ENCODE data around the gene ST7. TPM values are rescaled to one million over a fixed set of nuclear protein-coding genes. Genes with fewer than 3 reads are reported as not detected.
"Not testable (repeated sequence)": the region's sequence is repeated elsewhere in the genome, so short reads cannot be mapped to it uniquely, and the experiment has no call there.

The ST7 gene
- total and polyA plus RNA-seq, 2 experiments from 2014 or later, result 9.9 to 18.3 TPM

DNA sequence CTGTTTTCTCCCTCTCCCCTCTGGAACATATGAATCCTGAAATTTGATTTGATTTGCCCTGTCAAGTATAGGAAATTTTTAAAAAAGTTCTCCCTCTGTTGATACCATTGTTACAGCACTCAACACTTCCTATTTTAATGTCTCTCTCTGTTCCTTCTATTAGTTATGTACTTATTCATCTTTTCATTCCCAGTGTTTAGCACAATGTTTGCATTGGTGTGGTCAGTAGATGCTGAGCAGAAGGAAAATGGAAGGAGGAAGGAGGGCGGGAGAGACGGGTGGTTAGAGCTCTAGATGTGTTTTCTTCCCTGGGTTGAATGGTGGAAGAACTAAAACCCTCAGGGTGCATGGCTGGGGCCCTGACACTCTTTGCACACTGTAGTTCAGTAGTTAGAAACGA lies 290.1 kb downstream of the ST7 start:
- Histone ChIP-seq H3K4me2 (no peak overlapping the region), H3K4me1 (ENCODE audit: insufficient read depth) (no peaks in the 10 kb centered on the region), H3K79me2 (replicated peaks; ENCODE audit: insufficient read depth) (no peaks in the 10 kb centered on the region), H3K4me3 (no peak overlapping the region), H3K9me2 (ENCODE audit: insufficient read depth) (peaks cover 12% of the 10 kb centered on the region), H3K27ac (ENCODE audit: low read depth) (no peak overlapping the region), H4K20me1 (replicated peaks; ENCODE audit: insufficient read depth) (no peaks in the 10 kb centered on the region), H3K36me3 (ENCODE audit: insufficient read depth) (no peaks in the 10 kb centered on the region; the same call in 1 of the 2 replicates), H3F3A (replicated peaks; ENCODE audit: low read depth) (no peaks in the 10 kb centered on the region), H2AFZ (no peak overlapping the region), H3K27me3 (ENCODE audit: insufficient read depth) (no peaks in the 10 kb centered on the region)
- ATAC-seq, result no peak
- Mint-ChIP-seq H3K4me1 (no peaks in the 10 kb centered on the region), H3K9me3 (peaks cover 12% of the 10 kb centered on the region), H3K27me3 (ENCODE audit: insufficient read depth, low read depth, poor library complexity) (no peaks in the 10 kb centered on the region), H3K36me3 (ENCODE audit: low read depth) (peaks cover 7% of the 10 kb centered on the region; the same call in 2 of the 3 replicates), H3K27ac (no peak overlapping the region), H3K4me3 (no peak overlapping the region)
- no peak for DNase-seq (ENCODE audit: low spot score)
- TF ChIP-seq JUNB (IDR thresholded peaks at IDR 0.05; ENCODE audit: unreplicated experiment) (no peak), NANOG (IDR thresholded peaks at IDR 0.05; ENCODE audit: borderline replicate concordance) (no peak), ZNF331 (CRISPR knock-in tag; IDR thresholded peaks at IDR 0.05; ENCODE audit: low read depth) (no peak)

DNA sequence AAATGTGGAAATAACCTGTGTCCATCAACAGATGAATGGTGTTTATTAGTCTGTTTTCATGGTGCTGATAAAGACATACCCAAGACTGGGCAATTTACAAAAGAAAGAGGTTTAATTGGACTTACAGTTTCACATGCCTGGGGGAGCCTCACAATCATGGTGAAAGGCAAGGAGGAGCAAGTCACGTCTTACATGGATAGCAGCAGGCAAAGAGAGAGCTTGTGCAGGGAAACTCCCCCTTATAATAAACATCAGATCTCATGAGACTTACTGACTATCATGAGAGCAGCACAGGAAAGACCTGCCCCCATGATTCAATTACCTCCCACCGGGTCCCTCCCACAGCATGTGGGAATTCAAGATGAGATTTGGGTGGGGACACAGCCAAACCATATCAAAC lies 292.4 kb downstream of the ST7 start:
- H3K4me2 ChIP-seq; H3K27me3 ChIP-seq (ENCODE audit: insufficient read depth); H3K27ac ChIP-seq (ENCODE audit: low read depth); DNase-seq (ENCODE audit: low spot score); H3K4me1 Mint-ChIP-seq; H3K36me3 Mint-ChIP-seq (ENCODE audit: low read depth); H3F3A ChIP-seq (replicated peaks; ENCODE audit: low read depth); H2AFZ ChIP-seq; H3K79me2 ChIP-seq (replicated peaks; ENCODE audit: insufficient read depth); H4K20me1 ChIP-seq (replicated peaks; ENCODE audit: insufficient read depth); H3K4me1 ChIP-seq (ENCODE audit: insufficient read depth); H3K4me3 ChIP-seq; H3K36me3 ChIP-seq (ENCODE audit: insufficient read depth); H3K4me3 Mint-ChIP-seq; H3K27me3 Mint-ChIP-seq (ENCODE audit: insufficient read depth, low read depth, poor library complexity); H3K27ac Mint-ChIP-seq; ATAC-seq: not testable (repeated sequence)
- H3K9me2 ChIP-seq (ENCODE audit: insufficient read depth), result peaks cover 11% of the 10 kb centered on the region
- peaks cover 12% of the 10 kb centered on the region for H3K9me3 Mint-ChIP-seq

DNA sequence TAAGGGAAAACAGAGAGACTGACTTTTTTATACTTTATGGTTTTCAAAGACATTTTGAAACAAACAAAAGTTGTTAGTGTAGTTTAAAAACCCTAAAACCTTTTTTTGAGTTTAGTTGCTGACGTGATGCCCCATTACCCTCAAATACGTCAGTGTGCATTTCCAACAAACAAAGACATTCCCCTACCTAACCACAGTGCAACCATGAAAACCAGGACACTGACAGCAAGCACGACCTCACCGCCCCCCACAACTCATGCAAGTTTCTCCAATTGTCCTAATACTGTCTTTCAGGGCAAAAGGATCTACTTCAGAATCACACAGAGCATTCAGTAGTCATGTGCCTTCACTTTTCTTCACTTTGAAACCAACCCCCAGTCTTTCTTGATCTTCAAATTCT lies 294.5 kb downstream of the ST7 start:
- no peaks in the 10 kb centered on the region for H4K20me1 ChIP-seq (replicated peaks; ENCODE audit: insufficient read depth)
- no peak for TF ChIP-seq EZH2 (IDR thresholded peaks at IDR 0.05; ENCODE audit: low read depth, unreplicated experiment)
- no peak for TF ChIP-seq CREB1 (CRISPR knock-in tag; IDR thresholded peaks at IDR 0.05; ENCODE audit: low read depth)
- no peak for TF ChIP-seq JUNB (IDR thresholded peaks at IDR 0.05; ENCODE audit: unreplicated experiment)
- TF ChIP-seq, protein P1, sequence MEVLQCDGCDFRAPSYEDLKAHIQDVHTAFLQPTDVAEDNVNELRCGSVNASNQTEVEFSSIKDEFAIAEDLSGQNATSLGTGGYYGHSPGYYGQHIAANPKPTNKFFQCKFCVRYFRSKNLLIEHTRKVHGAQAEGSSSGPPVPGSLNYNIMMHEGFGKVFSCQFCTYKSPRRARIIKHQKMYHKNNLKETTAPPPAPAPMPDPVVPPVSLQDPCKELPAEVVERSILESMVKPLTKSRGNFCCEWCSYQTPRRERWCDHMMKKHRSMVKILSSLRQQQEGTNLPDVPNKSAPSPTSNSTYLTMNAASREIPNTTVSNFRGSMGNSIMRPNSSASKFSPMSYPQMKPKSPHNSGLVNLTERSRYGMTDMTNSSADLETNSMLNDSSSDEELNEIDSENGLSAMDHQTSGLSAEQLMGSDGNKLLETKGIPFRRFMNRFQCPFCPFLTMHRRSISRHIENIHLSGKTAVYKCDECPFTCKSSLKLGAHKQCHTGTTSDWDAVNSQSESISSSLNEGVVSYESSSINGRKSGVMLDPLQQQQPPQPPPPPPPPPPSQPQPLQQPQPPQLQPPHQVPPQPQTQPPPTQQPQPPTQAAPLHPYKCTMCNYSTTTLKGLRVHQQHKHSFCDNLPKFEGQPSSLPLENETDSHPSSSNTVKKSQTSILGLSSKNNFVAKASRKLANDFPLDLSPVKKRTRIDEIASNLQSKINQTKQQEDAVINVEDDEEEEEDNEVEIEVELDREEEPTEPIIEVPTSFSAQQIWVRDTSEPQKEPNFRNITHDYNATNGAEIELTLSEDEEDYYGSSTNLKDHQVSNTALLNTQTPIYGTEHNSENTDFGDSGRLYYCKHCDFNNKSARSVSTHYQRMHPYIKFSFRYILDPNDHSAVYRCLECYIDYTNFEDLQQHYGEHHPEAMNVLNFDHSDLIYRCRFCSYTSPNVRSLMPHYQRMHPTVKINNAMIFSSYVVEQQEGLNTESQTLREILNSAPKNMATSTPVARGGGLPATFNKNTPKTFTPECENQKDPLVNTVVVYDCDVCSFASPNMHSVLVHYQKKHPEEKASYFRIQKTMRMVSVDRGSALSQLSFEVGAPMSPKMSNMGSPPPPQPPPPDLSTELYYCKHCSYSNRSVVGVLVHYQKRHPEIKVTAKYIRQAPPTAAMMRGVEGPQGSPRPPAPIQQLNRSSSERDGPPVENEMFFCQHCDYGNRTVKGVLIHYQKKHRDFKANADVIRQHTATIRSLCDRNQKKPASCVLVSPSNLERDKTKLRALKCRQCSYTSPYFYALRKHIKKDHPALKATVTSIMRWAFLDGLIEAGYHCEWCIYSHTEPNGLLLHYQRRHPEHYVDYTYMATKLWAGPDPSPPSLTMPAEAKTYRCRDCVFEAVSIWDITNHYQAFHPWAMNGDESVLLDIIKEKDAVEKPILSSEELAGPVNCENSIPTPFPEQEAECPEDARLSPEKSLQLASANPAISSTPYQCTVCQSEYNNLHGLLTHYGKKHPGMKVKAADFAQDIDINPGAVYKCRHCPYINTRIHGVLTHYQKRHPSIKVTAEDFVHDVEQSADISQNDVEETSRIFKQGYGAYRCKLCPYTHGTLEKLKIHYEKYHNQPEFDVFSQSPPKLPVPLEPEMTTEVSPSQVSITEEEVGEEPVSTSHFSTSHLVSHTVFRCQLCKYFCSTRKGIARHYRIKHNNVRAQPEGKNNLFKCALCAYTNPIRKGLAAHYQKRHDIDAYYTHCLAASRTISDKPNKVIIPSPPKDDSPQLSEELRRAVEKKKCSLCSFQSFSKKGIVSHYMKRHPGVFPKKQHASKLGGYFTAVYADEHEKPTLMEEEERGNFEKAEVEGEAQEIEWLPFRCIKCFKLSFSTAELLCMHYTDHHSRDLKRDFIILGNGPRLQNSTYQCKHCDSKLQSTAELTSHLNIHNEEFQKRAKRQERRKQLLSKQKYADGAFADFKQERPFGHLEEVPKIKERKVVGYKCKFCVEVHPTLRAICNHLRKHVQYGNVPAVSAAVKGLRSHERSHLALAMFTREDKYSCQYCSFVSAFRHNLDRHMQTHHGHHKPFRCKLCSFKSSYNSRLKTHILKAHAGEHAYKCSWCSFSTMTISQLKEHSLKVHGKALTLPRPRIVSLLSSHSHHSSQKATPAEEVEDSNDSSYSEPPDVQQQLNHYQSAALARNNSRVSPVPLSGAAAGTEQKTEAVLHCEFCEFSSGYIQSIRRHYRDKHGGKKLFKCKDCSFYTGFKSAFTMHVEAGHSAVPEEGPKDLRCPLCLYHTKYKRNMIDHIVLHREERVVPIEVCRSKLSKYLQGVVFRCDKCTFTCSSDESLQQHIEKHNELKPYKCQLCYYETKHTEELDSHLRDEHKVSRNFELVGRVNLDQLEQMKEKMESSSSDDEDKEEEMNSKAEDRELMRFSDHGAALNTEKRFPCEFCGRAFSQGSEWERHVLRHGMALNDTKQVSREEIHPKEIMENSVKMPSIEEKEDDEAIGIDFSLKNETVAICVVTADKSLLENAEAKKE (CRISPR knock-in tag; IDR thresholded peaks at IDR 0.05), result no peak
- TF ChIP-seq NANOG (IDR thresholded peaks at IDR 0.05; ENCODE audit: borderline replicate concordance), result no peak
- TF ChIP-seq, protein P2, sequence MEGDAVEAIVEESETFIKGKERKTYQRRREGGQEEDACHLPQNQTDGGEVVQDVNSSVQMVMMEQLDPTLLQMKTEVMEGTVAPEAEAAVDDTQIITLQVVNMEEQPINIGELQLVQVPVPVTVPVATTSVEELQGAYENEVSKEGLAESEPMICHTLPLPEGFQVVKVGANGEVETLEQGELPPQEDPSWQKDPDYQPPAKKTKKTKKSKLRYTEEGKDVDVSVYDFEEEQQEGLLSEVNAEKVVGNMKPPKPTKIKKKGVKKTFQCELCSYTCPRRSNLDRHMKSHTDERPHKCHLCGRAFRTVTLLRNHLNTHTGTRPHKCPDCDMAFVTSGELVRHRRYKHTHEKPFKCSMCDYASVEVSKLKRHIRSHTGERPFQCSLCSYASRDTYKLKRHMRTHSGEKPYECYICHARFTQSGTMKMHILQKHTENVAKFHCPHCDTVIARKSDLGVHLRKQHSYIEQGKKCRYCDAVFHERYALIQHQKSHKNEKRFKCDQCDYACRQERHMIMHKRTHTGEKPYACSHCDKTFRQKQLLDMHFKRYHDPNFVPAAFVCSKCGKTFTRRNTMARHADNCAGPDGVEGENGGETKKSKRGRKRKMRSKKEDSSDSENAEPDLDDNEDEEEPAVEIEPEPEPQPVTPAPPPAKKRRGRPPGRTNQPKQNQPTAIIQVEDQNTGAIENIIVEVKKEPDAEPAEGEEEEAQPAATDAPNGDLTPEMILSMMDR (conservative IDR thresholded peaks at IDR 0.05; ENCODE audit: low read depth in 2 of 2), result no peak
- TF ChIP-seq, protein P3, sequence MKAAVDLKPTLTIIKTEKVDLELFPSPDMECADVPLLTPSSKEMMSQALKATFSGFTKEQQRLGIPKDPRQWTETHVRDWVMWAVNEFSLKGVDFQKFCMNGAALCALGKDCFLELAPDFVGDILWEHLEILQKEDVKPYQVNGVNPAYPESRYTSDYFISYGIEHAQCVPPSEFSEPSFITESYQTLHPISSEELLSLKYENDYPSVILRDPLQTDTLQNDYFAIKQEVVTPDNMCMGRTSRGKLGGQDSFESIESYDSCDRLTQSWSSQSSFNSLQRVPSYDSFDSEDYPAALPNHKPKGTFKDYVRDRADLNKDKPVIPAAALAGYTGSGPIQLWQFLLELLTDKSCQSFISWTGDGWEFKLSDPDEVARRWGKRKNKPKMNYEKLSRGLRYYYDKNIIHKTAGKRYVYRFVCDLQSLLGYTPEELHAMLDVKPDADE (IDR thresholded peaks at IDR 0.05), result no peak

More for the DNA sequence above, 294.5 kb downstream of the ST7 start:
- H3K4me3 Mint-ChIP-seq, result no peak overlapping the region
- Histone ChIP-seq H3K36me3 (ENCODE audit: insufficient read depth) (no peaks in the 10 kb centered on the region; the same call in 1 of the 2 replicates), H3K4me3 (no peak overlapping the region), H3K27me3 (ENCODE audit: insufficient read depth) (no peaks in the 10 kb centered on the region), H3K4me2 (no peak overlapping the region), H2AFZ (peak overlapping the region; percentile 59; the same call in 1 of the 2 replicates), H3K79me2 (replicated peaks; ENCODE audit: insufficient read depth) (no peaks in the 10 kb centered on the region), H3K9me2 (ENCODE audit: insufficient read depth) (peaks cover 14% of the 10 kb centered on the region; the same call in 1 of the 2 replicates), H3K4me1 (ENCODE audit: insufficient read depth) (no peaks in the 10 kb centered on the region), H3K27ac (ENCODE audit: low read depth) (no peak overlapping the region), H3F3A (replicated peaks; ENCODE audit: low read depth) (no peaks in the 10 kb centered on the region)
- H3K27ac Mint-ChIP-seq, result no peak overlapping the region
- H3K27me3 Mint-ChIP-seq (ENCODE audit: insufficient read depth, low read depth, poor library complexity), result no peaks in the 10 kb centered on the region
- ATAC-seq (no peak), DNase-seq (ENCODE audit: low spot score) (no peak)
- peaks cover 7% of the 10 kb centered on the region; the same call in 2 of the 3 replicates for H3K36me3 Mint-ChIP-seq (ENCODE audit: low read depth)
- H3K4me1 Mint-ChIP-seq, result no peaks in the 10 kb centered on the region
- peaks cover 12% of the 10 kb centered on the region for H3K9me3 Mint-ChIP-seq
